Lower lobe of right lung (tissue), 2 donors: Measurements from ENCODE around the gene PKP4. TPM values are rescaled to one million over a fixed set of nuclear protein-coding genes. Genes with fewer than 3 reads are reported as not detected.

Experiments used
- ATAC-seq, 2 donors: fragments of 200-7000 bp; cut with Tn5 transposase; one replicate each; pipeline ENCODE4 v1.9.1; 2020 to 2022; ENCODE audit warnings: mild to moderate bottlenecking in 2 of 2, moderate library complexity in 2 of 2
- DNase-seq: peaks from one replicate; pipeline ENCODE4 v3.0.0-alpha.2; 2020
- H3K27ac ChIP-seq: fragments of 200-600 bp; one replicate; pipeline ENCODE4 v1.8.0; 2022
- H3K27me3 ChIP-seq: fragments of 200-600 bp; one replicate; pipeline ENCODE4 v1.8.0; 2022; ENCODE audit warnings: low read depth
- H3K36me3 ChIP-seq: fragments of 200-600 bp; one replicate; pipeline ENCODE4 v1.8.0; 2022; ENCODE audit warnings: mild to moderate bottlenecking
- H3K4me1 ChIP-seq: fragments of 200-600 bp; one replicate; pipeline ENCODE4 v1.8.0; 2022
- H3K4me3 ChIP-seq: fragments of 200-600 bp; one replicate; pipeline ENCODE4 v1.8.0; 2022; ENCODE audit warnings: mild to moderate bottlenecking
- H3K9me3 ChIP-seq: fragments of 200-600 bp; one replicate; pipeline ENCODE4 v1.8.0; 2022
- intact Hi-C: fragments of 100-400 bp; cut with DNase I; formaldehyde crosslinking; loops from one replicate; pipeline ENCODE4 v1.11.0; 2022
- total RNA-seq: library from RNA; stranded (reverse); fragmentation: NEBNext Ultra II Directional; extraction: Animal tissue kit (Norgen Biotek cat#: 25700); gene quantifications from one replicate; pipeline ENCODE4 v1.2.1, GENCODE V29; 2021
- TF ChIP-seq, protein P1 (sequence below): fragments of 200-600 bp; IDR thresholded peaks from one replicate; pipeline ENCODE4 v1.8.0; 2022; ENCODE audit warnings: antibody characterized with exemption, mild to moderate bottlenecking
- donor health status: DM: no; HTN: yes; CAD: no; lungs with severe emphysema.

Gene PKP4
- total RNA-seq, 1 donor from 2014 or later: 57.0 TPM

DNA sequence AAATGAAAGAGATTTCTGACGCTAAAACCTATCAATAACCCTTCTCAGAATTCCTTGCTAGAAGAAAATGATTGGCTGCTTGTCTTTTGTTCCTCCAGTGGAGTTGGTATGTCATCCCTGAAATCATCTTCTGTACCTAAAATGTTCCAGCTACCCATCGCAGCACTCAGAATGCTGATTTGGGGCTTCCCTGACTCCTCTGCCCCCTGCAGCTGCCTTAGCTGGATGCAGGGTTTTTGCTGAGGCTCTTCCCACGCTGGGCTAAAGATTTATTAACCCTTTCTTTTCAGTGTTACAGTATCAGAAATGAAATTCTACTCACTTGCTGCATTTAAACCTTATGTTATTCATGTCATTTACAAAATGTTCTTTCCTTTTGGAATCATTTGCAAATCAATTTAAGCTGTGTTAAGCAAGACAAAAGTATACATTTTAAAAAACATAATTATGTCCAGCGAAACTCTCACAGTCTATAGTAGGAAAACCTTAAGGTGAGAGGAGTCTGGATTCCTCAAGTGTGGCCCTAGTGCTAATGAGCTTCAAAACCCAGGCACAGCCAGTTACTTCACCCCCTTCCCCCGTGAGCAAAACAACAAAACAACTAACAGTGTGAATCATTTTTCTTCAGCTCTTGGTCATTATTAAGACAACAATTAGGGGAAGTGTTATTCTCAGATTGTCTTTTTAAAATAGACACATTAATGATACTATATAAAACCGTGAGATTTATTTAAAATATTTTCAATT is 32.8 kb downstream of the PKP4 start:
- intact Hi-C loops: no loop called here
- no peaks in the 10 kb centered on the region for H3K36me3 ChIP-seq
- no peak overlapping the region for H3K27ac ChIP-seq
- DNase-seq (no peak), ATAC-seq (no peak)
- H3K4me3 ChIP-seq: no peak overlapping the region
- no peaks in the 10 kb centered on the region for H3K9me3 ChIP-seq
- no peaks in the 10 kb centered on the region for H3K27me3 ChIP-seq
- peaks cover 29% of the 10 kb centered on the region for H3K4me1 ChIP-seq
- TF ChIP-seq, protein P1, sequence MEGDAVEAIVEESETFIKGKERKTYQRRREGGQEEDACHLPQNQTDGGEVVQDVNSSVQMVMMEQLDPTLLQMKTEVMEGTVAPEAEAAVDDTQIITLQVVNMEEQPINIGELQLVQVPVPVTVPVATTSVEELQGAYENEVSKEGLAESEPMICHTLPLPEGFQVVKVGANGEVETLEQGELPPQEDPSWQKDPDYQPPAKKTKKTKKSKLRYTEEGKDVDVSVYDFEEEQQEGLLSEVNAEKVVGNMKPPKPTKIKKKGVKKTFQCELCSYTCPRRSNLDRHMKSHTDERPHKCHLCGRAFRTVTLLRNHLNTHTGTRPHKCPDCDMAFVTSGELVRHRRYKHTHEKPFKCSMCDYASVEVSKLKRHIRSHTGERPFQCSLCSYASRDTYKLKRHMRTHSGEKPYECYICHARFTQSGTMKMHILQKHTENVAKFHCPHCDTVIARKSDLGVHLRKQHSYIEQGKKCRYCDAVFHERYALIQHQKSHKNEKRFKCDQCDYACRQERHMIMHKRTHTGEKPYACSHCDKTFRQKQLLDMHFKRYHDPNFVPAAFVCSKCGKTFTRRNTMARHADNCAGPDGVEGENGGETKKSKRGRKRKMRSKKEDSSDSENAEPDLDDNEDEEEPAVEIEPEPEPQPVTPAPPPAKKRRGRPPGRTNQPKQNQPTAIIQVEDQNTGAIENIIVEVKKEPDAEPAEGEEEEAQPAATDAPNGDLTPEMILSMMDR: no peak

DNA sequence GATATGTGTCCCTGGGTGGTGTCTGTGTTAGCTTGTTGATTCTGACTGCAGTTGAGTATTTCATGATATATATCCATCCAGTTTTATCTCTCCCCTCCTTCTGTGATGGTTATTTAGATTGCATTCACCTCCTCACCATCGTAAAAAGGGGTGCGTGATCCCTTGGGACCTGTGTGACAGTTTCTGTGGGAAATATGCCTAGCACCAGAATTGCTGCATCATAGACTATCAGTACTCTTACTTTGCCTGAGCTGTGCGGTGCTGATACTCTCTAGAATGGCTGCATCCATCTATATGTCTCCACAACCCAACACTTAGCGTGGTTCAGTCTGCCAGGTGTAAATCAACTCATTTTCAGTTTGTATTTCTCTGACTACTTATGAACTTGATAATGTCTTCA is 34.3 kb downstream of the PKP4 start:
- Histone ChIP-seq H3K4me3 (no peak overlapping the region), H3K27me3 (no peaks in the 10 kb centered on the region), H3K27ac (no peak overlapping the region), H3K36me3 (no peaks in the 10 kb centered on the region), H3K9me3 (no peaks in the 10 kb centered on the region), H3K4me1 (peaks cover 22% of the 10 kb centered on the region)
- ATAC-seq (no peak), DNase-seq (no peak)
- intact Hi-C loops: no loop called here
- TF ChIP-seq, protein P1: no peak

DNA sequence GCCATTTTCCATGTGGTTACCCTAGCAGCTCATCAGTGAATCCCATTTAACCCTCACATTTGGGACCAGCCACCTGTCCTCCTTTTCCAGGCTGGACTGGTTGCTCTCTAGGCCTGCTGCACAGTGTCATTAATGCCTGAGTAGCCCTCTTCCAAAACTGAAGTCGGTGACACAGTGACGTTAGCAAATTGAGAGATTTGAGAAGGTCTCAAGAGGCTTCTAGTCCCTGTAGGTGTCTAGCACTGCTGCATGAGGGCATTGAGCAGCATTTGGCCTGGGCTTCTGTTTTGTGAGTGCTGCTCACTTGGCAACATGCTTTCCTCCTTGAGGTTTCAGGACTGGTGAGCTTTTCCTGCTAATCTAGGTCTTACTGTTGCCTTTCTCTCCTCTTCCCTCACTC is 36.7 kb downstream of the PKP4 start:
- H3K4me1 ChIP-seq: peaks cover 19% of the 10 kb centered on the region
- TF ChIP-seq, protein P1: no peak
- DNase-seq (no peak), ATAC-seq (peak; percentile 71 to 81)
- H3K36me3 ChIP-seq: no peaks in the 10 kb centered on the region
- H3K4me3 ChIP-seq: no peak overlapping the region
- no peaks in the 10 kb centered on the region for H3K27me3 ChIP-seq
- no peak overlapping the region for H3K27ac ChIP-seq
- intact Hi-C loops: no loop called here
- H3K9me3 ChIP-seq: no peaks in the 10 kb centered on the region

DNA sequence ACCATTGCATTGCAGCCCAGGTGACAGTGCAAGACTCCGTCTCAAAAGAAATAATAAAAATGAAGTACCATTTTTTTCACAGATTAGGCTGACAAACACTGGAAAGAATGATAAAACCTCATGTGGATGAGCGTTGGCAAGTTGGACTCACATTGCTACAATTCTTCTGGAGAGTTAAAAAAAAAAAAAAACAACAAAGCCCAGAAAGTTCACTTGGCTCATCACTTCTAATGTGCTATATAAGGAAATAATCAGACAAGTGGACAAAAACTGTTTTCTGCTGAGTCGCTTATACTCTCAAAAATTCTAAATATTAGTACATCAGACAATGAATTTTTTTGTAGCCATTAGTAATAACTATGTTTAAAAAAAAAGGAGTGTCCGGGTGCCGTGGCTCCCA is 38.4 kb downstream of the PKP4 start:
- intact Hi-C loops: no loop called here
- H3K27ac ChIP-seq: no peak overlapping the region
- ATAC-seq: no peak

DNA sequence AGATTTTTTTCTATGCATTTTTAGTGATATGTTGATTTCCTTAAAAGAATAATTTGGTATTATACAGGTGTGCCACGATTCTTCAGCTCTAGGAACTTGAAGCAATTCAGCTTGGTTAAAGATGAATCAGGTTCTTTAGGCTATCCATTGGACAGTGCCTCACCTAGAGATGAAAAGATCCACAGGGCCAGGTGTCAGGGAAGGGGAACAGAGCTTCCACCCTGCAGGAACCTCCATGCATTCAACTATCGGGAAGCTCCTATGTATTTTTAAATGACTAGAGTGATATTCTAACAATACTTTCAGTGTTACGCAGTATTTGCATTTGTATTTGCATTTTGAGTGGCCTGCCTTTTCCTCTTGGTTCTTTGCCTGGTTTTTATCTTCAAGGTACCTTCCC is 40.2 kb downstream of the PKP4 start:
- Histone ChIP-seq H3K27me3 (no peaks in the 10 kb centered on the region), H3K9me3 (no peaks in the 10 kb centered on the region), H3K27ac (no peak overlapping the region), H3K36me3 (no peaks in the 10 kb centered on the region), H3K4me3 (no peak overlapping the region), H3K4me1 (peaks cover 27% of the 10 kb centered on the region)
- intact Hi-C loops: no loop called here
- TF ChIP-seq, protein P1: no peak
- no peak for DNase-seq
- ATAC-seq: no peak

More for the DNA sequence above, 38.4 kb downstream of the PKP4 start:
- Histone ChIP-seq H3K36me3 (no peaks in the 10 kb centered on the region), H3K27me3 (no peaks in the 10 kb centered on the region), H3K4me1 (peaks cover 12% of the 10 kb centered on the region), H3K9me3 (no peaks in the 10 kb centered on the region), H3K4me3 (no peak overlapping the region)
- no peak for DNase-seq
- TF ChIP-seq, protein P1: no peak
